HPDE6-E6E7 (cell line): ENCODE results near the gene HDGFL2.

Experiments
- DNase-seq: peaks from one replicate; pipeline ENCODE4 v3.0.0; 2011; ENCODE audit warnings: missing footprints; ENCODE audit errors: extremely low spot score

HDGFL2 gene

GRCh38 chr19:4471403-4472173 is 509 bp upstream of the HDGFL2 start:
- peak; percentile 100 for DNase-seq

- no peak for DNase-seq
These were observed 1.1 kb downstream of the HDGFL2 start for GRCh38 chr19:4473011-4473762.

DNA sequence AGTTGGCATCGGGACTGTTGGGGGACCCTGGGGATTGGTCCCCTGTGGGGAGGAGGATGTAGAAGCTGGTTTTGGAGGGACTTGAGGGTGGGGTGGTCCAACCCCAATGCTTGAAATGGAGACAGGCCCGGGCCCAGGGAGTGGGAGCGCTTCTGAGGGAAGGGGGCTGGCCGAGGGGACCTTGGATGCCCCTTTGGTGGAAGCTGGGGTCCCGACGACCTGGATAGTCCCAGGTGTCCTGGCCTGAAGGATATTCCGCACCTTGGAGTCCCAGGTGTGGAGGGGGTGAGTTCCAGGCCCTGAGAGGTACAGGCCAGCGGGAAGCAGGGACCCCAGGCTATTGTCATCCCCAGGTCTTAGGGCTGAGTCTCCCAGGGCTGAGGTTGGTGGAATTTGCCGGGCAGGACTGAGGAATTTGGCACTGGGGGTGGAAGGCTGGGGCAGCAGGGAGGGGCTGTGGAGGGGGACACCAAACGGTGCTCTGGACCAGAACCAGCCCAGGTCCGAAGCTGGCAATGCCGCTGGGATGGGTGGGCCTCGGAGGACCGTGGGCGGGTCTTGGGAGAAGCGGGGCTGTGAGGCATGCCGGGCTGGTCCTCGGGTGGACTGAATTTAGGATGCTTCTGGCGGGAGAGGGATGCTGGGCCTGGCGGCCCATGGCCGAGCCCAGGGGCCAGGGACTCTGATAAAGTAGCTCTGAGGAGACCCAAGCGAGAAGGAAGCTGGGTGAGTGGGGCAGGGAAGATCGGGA is 1.8 kb downstream of the HDGFL2 start:
- DNase-seq, result no peak

- no peak for DNase-seq
These were observed 2.5 kb downstream of the HDGFL2 start for GRCh38 chr19:4474514-4475022.

DNA sequence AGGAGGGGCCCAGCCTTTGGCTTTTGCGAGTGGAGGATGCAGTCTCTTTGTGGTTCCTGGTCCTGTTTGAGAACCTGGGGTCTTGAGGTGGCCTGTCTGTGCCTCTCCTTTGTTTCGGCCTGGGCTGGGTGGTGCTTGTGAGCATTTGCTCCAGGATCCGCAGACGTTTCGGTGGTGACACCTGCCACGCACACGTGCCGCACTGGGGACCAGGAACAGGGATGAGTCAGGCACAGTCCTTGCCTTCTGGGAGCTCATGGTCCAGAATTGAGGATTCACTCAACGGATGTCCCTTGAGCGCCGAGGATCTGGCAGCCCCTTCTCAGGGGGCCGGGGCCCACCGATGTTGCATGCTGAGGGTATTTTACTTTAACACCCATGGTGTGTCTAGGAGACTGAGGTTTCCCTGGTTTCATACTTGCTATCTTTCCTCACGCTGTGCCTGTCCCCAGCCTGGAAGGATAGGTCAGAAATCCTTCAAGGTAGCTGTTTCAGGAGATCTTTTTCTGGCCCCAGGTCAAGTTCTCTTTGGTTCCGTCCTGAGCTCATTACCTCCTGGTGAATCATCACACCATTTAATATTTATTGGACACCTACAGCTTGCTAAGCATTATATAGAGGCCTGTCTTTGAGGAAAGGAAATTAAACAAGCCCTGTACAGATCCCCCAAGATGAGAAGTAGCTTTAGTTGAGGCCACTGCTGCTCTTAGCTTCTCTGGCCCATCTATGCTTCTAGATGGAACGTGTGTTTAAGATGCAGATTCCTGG is 5.1 kb downstream of the HDGFL2 start:
- DNase-seq, result no peak

DNA sequence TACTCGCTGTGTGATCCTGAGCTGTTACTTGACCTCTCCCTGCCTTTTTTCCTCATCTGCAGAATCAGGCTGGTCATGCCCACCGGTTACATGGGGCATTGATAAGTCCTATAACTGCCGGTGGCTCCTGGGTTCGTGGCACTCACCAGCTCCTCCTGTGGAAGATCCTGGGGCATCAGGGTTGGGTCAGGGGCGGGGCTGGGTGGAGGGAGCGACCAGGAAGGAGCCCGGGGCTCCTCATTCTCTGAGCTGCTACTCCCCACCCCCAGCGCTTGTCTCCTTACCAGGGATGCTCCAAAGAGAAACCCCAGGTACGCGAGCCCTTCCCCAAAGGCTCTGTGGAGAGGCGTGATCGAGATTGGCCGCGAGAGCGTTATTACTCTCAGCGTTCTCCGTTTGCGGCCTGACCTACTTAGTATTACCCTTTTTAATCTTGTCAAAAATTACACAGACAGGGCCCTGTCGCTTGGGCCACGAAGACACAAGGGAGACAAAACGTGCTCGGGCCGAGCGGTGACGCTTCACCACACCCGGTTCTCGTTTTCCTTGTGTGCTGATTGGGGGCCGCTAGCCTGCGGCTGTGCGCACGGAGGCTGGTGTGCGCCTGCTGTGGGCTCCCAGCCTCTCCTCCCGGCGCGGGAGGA is 10.7 kb downstream of the HDGFL2 start:
- DNase-seq, result no peak

DNA sequence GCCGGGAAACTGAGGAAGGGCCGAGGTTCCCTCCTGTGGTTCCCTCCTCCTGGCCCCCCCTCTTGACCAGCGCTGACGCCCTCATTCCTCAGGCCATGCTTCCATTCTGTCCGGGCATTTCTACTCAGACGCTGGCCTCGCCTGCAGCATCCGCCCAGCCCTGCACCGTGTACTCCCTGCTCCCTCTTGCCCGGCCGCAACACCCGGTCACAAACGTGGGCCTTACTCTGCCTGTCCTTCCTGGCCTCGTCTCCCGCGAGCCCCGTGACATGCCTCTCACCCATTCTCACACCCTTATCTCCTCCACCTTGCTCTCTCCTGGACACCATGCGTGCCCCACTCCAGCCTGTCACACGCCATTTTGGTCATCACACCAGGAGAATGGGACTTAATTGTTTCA is 11.3 kb downstream of the HDGFL2 start:
- no peak for DNase-seq

DNA sequence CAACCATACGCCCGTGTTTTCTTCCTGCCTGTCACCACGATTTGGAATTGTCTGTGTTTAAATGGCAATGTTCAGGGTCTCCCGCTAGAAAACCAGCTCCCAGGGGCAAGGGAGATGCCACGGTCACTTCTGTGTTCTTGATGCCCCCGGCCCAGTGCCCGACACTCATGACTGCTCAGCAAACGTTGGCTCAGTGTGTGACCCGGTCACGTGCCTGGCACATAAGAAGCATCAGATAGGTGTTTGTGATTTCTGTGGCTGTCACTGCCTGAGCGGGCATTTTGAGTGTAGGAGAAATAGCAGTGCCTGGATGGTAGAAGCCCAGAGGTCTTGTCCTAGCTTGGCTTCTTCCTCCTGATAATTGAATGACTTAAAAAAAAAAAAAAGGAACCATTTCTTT is 15.5 kb downstream of the HDGFL2 start:
- no peak for DNase-seq

DNA sequence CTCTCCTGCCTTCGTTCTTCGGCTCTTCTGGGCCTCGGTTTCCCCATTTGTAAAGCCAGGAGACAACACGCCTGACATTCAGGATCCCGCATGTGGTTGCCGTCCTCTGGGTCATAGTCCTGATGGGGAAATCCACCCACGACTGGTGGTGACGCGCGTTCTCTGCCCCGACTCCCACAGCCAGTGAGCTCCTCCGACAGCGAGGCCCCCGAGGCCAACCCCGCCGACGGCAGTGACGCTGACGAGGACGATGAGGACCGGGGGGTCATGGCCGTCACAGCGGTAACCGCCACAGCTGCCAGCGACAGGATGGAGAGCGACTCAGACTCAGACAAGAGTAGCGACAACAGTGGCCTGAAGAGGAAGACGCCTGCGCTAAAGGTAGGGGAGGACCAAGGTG is 16.4 kb downstream of the HDGFL2 start:
- DNase-seq, result no peak

DNA sequence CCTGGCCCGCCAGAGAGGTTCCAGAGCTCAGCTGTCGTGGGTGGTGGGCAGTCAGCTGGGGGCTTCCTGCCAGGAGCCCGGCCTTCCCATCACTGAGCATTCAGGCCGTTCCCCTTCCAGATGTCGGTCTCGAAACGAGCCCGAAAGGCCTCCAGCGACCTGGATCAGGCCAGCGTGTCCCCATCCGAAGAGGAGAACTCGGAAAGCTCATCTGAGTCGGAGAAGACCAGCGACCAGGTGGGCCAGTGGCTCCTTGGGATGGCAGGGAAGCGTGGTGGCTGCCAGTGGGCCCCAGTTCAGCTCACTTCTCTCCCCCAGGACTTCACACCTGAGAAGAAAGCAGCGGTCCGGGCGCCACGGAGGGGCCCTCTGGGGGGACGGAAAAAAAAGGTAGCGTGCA is 19.3 kb downstream of the HDGFL2 start:
- no peak for DNase-seq

DNA sequence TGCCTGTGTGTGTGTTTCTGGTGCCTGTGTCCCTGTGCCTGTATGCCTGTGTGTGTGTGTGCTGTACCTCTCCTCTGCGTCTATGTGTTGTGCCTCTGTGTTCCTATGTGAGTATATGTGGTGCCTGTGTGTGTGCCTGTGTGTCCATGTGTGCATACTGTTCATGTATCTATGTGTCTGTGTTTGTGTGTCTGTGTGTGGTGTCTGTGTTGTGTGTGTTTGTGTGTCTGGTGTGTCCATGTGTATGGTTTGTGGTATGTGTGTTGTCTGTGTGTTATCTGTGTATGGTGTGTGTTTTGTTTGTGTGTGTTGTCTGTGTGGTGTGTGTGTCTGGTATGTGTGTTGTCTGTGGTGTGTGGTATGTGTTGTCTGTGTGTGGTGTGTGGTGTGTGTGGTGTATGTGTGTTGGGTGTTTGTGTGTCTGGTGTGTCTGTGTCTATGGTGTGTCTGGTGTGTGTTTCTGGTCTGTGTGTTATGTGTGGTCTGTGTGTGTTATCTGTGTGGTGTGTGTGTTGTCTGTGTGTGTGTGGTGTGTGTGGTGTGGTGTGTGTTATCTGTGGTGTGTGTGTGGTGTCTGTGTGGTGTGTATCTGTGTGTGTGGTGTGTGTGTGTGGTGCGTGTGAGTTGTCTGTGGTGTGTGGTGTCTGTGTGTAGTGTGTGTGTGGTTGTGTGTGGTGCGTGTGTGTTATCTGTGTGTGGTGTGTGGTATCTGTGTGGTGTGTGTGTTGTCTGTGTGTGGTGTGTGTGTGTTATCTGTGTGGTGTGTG is 20.4 kb downstream of the HDGFL2 start:
- DNase-seq, result no peak

DNA sequence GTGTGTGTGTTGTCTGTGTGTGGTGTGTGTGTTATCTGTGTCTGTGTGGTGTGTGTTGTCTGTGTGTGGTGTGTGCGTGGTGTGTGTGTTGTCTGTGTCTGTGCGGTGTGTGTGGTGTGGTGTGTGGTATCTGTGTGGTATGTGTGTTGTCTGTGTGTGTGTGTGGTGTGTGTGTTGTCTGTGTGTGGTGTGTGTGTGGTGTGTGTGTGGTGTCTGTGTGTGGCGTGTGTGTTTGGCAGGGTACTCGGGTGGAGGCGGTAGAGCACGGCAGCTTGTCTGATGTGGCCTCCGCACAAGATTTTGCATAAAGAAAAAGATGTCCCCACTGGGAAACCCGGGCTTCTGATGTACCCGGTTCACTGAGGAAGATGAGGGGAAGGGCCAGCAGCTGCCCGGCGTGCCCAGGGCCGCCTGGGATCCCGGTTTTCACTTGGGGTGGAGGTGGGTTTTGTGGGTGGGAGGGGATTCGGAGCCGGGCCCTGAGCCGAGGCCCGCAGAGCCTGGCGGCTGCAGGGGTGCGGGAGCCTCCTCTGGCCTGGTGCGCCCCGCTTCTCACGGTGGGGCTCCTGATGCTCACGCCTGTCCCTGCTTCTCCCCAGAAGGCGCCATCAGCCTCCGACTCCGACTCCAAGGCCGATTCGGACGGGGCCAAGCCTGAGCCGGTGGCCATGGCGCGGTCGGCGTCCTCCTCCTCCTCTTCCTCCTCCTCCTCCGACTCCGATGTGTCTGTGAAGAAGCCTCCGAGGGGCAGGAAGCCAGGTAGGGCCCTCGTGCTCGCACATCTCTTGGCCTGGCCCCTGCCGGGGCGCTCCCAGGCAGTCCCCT is 21.2 kb downstream of the HDGFL2 start:
- no peak for DNase-seq

DNA sequence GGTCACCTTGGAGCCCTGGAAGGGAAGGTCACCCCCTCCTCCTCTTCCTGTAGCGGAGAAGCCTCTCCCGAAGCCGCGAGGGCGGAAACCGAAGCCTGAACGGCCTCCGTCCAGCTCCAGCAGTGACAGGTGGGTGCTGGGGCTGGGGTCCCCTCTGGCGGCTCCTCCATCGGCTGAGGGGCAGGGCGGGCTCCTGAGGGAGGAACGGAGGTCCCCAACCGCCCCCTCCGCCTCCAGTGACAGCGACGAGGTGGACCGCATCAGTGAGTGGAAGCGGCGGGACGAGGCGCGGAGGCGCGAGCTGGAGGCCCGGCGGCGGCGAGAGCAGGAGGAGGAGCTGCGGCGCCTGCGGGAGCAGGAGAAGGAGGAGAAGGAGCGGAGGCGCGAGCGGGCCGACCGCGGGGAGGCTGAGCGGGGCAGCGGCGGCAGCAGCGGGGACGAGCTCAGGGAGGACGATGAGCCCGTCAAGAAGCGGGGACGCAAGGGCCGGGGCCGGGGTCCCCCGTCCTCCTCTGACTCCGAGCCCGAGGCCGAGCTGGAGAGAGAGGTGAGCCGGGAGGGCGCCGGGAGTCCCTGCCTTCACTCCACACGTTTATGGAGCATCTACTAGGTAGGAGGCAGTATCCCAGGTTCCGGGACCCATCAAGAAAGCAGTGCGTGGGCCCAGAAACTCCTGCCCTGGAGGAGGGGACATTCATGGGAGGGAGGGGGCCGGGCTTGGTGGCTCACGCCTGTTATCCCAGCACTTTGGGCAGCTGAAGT is 22.0 kb downstream of the HDGFL2 start:
- no peak for DNase-seq

GRCh38 chr19:4494691-4495064 is 22.6 kb downstream of the HDGFL2 start:
- no peak for DNase-seq

DNA sequence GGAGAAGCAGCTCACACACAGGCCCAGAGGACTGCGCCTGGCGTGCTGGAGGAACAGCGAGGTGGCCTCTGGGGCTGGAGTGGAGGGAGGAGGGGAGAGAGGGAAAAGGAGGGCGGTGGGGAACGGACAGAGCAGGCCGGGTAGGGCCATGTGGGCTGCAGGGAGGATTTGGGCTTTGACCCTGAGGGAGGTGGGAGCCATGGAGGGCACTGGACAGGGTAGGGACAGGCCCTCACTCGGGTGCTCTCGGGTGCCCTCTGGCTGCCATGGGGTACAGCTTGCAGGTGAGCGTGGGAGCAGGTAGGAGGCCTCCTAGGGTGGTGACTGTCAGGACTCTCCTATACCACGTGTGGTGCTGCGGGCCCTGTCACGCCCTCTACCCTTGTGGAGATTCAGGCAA is 23.4 kb downstream of the HDGFL2 start:
- peak; percentile 51 for DNase-seq

DNA sequence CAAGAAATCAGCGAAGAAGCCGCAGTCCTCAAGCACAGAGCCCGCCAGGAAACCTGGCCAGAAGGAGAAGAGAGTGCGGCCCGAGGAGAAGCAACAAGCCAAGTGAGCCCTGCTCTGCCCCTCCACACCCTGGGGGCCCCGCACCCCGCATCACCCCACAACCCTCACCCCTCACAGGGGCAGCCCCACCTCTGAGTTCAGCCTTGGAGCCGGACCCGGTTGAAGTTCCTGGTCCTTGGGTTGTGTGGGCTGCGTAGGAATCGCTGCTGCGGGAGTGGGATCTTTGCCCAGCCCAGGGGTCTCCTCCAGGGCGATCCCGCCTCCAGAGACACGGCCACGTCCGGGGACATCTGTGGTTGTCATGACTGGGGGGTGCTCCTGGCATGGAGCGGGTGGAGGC is 24.2 kb downstream of the HDGFL2 start:
- no peak for DNase-seq

DNA sequence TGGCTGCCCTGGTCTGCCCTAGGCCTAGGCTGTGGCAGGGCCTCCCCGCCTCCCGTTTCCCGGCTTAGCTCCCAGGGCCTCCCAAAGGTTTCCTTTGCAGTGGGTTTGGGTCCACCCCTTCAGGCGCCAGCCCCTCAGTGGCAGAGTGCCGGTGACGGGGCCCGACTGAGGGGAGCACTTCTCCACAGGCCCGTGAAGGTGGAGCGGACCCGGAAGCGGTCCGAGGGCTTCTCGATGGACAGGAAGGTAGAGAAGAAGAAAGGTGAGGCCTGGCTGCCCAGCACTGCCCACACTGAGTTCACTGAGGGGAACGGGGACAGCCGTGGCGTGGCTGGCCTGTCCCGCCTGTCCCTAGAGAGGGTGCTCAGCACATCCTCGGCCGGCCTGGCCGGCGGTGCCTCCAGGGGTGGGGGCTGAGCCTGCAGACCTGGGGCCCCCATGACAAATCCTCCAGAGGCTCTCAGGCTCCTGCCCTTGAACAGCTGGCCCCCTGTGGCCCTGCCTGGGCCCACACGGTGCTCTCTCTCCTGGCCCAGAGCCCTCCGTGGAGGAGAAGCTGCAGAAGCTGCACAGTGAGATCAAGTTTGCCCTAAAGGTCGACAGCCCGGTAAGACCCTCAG is 25.8 kb downstream of the HDGFL2 start:
- no peak for DNase-seq

GRCh38 chr19:4498694-4499093 is 26.6 kb downstream of the HDGFL2 start:
- DNase-seq, result no peak
